HL-60 (cell line): ENCODE measurements around the gene ITSN1.

Source experiments
- DNase-seq, 2 experiments: peaks; one replicate each; pipeline ENCODE4 v3.0.0-alpha.2; 2010 to 2020; ENCODE audit warnings: low read depth in 1 of 2, low spot score in 1 of 2
- H3K27ac ChIP-seq: fragments of 250-450 bp; sonication (Bioruptor Pico); replicated peaks from 2 replicates; pipeline ENCODE4 v1.5.1; 2020; ENCODE audit warnings: mild to moderate bottlenecking, moderate library complexity
- H3K27me3 ChIP-seq: fragments of 250-450 bp; sonication (Bioruptor Pico); 2 replicates; pipeline ENCODE4 v1.5.1; 2021; ENCODE audit warnings: mild to moderate bottlenecking, moderate library complexity; ENCODE audit not compliant: insufficient read depth, poor library complexity, severe bottlenecking
- H3K4me3 ChIP-seq: replicated peaks from 2 replicates; pipeline ENCODE4 v1.5.1; 2011; ENCODE audit warnings: mild to moderate bottlenecking, control low read depth, low read length; ENCODE audit not compliant: insufficient read depth
- GABPA ChIP-seq: IDR thresholded peaks from 2 replicates; pipeline ENCODE4 v1.6.1; 2012; ENCODE audit warnings: low read depth
- POLR2AphosphoS5 ChIP-seq: IDR thresholded peaks from 2 replicates; pipeline ENCODE4 v1.6.1; 2012; ENCODE audit warnings: low read depth
- SPI1 ChIP-seq: IDR thresholded peaks from 2 replicates; pipeline ENCODE4 v1.6.1; 2012; ENCODE audit warnings: low read depth, mild to moderate bottlenecking, borderline replicate concordance
- TF ChIP-seq, protein P1 (sequence below): IDR thresholded peaks from 2 replicates; pipeline ENCODE4 v1.6.1; 2012; ENCODE audit warnings: low read depth; ENCODE audit not compliant: insufficient replicate concordance
- TF ChIP-seq, protein P2 (sequence below): IDR thresholded peaks from one replicate; pipeline ENCODE4 v1.5.1; 2011; ENCODE audit warnings: low read length, control low read depth, inconsistent platforms; ENCODE audit not compliant: insufficient read depth

The ITSN1 gene

DNA sequence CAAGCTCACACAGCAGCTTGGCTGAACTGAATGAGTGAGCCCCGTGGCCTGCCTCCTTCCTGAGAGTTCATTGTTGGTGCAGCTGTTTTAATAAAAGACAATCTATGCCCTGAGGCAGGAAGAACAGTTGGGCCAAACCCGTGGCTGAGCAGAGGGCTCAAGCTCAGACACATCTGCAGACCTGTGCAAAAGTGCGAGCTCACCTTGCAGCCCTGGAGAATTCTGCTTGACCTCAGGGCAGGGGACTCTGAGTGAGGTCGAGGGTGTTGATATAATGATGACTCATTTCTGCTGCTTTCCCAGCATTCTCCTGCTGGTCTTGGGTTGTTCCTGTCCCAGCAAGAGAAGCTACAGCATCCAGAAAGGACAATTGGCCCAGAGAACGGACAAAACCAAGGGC is 212.3 kb downstream of the ITSN1 start:
- no peak for DNase-seq
- TF ChIP-seq GABPA: no peak
- H3K4me3 ChIP-seq: no peak overlapping the region
- H3K27me3 ChIP-seq: no peaks in the 10 kb centered on the region
- H3K27ac ChIP-seq: no peak overlapping the region

- H3K27ac ChIP-seq: no peak overlapping the region
- no peak overlapping the region for H3K4me3 ChIP-seq
- no peak for DNase-seq
- no peaks in the 10 kb centered on the region for H3K27me3 ChIP-seq
- TF ChIP-seq GABPA (no peak), SPI1 (no peak), POLR2AphosphoS5 (no peak)
- TF ChIP-seq, protein P1, sequence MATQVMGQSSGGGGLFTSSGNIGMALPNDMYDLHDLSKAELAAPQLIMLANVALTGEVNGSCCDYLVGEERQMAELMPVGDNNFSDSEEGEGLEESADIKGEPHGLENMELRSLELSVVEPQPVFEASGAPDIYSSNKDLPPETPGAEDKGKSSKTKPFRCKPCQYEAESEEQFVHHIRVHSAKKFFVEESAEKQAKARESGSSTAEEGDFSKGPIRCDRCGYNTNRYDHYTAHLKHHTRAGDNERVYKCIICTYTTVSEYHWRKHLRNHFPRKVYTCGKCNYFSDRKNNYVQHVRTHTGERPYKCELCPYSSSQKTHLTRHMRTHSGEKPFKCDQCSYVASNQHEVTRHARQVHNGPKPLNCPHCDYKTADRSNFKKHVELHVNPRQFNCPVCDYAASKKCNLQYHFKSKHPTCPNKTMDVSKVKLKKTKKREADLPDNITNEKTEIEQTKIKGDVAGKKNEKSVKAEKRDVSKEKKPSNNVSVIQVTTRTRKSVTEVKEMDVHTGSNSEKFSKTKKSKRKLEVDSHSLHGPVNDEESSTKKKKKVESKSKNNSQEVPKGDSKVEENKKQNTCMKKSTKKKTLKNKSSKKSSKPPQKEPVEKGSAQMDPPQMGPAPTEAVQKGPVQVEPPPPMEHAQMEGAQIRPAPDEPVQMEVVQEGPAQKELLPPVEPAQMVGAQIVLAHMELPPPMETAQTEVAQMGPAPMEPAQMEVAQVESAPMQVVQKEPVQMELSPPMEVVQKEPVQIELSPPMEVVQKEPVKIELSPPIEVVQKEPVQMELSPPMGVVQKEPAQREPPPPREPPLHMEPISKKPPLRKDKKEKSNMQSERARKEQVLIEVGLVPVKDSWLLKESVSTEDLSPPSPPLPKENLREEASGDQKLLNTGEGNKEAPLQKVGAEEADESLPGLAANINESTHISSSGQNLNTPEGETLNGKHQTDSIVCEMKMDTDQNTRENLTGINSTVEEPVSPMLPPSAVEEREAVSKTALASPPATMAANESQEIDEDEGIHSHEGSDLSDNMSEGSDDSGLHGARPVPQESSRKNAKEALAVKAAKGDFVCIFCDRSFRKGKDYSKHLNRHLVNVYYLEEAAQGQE: no peak
- TF ChIP-seq, protein P2, sequence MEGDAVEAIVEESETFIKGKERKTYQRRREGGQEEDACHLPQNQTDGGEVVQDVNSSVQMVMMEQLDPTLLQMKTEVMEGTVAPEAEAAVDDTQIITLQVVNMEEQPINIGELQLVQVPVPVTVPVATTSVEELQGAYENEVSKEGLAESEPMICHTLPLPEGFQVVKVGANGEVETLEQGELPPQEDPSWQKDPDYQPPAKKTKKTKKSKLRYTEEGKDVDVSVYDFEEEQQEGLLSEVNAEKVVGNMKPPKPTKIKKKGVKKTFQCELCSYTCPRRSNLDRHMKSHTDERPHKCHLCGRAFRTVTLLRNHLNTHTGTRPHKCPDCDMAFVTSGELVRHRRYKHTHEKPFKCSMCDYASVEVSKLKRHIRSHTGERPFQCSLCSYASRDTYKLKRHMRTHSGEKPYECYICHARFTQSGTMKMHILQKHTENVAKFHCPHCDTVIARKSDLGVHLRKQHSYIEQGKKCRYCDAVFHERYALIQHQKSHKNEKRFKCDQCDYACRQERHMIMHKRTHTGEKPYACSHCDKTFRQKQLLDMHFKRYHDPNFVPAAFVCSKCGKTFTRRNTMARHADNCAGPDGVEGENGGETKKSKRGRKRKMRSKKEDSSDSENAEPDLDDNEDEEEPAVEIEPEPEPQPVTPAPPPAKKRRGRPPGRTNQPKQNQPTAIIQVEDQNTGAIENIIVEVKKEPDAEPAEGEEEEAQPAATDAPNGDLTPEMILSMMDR: no peak
Measured at GRCh38 chr21:33855190-33855589, 212.9 kb downstream of the ITSN1 start.

DNA sequence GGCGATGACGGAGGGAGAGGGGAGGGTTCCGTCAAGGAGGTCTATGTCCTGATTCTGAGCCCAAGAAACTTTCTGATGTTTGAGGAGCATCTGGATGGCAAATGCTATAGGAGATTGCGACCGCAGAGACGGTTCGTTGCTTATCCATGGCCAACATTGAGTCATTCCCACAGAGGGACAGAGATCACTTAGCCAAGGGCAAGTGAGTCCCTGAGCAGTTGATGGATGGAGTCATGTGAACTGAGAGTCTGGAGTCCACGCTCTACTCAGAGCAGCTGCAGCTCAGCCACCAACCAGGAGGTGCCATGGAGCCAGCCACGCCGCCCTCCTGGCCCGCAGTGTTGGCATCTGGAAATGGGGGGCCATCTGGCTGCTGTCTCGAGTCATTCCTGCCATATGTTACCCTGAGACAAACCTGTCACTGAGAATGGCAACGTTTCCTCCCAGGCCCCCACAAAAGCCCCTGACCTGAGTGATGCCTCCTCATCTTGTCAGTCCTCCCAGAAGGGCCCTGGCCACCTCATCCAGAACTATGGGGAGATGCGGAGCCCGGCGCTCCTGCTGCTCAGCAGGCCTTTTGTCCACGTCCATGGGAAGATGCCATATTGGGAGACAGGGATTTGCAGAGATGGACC is 214.7 kb downstream of the ITSN1 start:
- no peak for DNase-seq
- Histone ChIP-seq H3K27me3 (no peaks in the 10 kb centered on the region), H3K4me3 (no peak overlapping the region), H3K27ac (no peak overlapping the region)
- no peak for TF ChIP-seq POLR2AphosphoS5
- TF ChIP-seq, protein P1: no peak

DNA sequence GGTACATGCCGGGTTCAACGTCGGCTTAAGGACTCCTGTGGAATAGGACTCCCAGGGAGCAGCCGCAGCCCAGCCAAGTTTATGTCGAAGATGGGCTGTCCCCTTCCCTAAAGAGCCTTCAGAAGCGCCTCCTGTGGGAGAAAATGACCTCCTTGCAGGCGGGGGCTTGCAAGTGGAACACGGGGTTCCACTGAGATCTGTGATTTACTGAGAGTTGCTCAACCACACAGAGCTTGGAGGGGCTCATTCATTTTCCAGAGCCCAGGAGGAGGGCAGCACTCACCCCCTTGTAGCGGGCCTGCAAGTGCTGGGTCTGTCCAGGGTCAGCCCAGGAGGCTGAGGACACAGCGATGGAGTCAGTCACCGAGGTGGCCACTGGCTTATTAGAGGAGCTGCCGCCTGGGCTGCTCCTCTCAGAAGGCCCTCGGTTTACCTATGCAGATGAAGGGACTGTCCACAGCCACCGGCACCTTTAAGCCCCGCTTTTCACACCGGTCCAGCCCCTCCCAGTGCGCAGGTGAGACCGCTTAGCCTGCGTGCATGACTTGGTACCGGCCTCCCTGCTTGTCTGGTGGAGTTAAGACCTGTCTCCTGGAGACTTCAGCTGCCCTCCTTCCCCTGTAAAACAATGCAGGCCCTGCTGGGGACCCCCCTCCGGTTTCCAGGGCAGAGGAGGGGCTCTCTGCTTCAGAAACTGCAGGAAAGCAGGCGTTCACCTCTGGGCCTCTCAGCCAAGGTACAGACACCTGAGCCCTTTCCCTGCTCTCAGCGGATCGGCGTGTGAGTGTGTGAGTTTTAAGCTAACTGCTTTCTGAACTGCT is 215.8 kb downstream of the ITSN1 start:
- Histone ChIP-seq H3K27ac (no peak overlapping the region), H3K27me3 (no peaks in the 10 kb centered on the region), H3K4me3 (no peak overlapping the region)
- TF ChIP-seq GABPA: no peak
- TF ChIP-seq SPI1: no peak
- TF ChIP-seq, protein P1: no peak
- no peak for TF ChIP-seq POLR2AphosphoS5
- TF ChIP-seq, protein P2: no peak
- DNase-seq: no peak
